ENCODE data around the gene CCDC134. TPM values are rescaled to one million over a fixed set of nuclear protein-coding genes. Genes with fewer than 3 reads are reported as not detected.

Gene CCDC134
- total RNA-seq, 4 donors from 2014 or later: 7.0 to 10.8 (median 8.7) TPM

DNA sequence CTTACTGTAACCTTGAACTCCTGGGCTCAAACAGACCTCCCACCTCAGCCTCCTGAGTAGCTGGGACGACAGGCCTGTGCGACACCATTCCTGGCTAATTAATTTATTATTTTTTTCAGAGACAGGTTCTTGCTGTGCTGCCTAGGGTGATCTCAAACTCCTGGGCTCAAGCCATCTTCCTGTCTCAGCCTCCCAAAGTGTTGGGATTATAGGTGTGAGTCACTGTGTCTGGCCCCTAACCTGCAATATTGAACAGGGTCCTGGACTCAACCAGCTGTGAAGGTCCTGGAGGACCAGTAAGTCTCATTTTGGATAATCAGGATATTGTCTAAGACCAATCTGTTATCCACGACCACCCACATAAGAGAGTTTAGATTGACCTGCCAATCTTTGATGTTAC, 15.2 kb downstream of the CCDC134 start:
- H3K4me1 ChIP-seq: no peaks in the 10 kb centered on the region
- DNase-seq (ENCODE audit: extremely low spot score): no peak
- intact Hi-C loops (cut with DNase I): no loop called here
- H3K27ac ChIP-seq (replicated peaks in 1 of 4): no peak overlapping the region
- no peak overlapping the region for H3K4me3 ChIP-seq
- WGBS: 92% methylated on average over 3 of the region's 3 CpGs
- TF ChIP-seq, protein P1, sequence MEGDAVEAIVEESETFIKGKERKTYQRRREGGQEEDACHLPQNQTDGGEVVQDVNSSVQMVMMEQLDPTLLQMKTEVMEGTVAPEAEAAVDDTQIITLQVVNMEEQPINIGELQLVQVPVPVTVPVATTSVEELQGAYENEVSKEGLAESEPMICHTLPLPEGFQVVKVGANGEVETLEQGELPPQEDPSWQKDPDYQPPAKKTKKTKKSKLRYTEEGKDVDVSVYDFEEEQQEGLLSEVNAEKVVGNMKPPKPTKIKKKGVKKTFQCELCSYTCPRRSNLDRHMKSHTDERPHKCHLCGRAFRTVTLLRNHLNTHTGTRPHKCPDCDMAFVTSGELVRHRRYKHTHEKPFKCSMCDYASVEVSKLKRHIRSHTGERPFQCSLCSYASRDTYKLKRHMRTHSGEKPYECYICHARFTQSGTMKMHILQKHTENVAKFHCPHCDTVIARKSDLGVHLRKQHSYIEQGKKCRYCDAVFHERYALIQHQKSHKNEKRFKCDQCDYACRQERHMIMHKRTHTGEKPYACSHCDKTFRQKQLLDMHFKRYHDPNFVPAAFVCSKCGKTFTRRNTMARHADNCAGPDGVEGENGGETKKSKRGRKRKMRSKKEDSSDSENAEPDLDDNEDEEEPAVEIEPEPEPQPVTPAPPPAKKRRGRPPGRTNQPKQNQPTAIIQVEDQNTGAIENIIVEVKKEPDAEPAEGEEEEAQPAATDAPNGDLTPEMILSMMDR (IDR thresholded peaks at IDR 0.05): no peak
- no peak for TF ChIP-seq EP300 (IDR thresholded peaks at IDR 0.05)
- no peak for TF ChIP-seq POLR2A (IDR thresholded peaks at IDR 0.05; ENCODE audit: low read depth)
- no peak for TF ChIP-seq POLR2AphosphoS5 (IDR thresholded peaks at IDR 0.05)
- no peaks in the 10 kb centered on the region for H3K27me3 ChIP-seq
- peaks cover 6 to 50% (median 27%) of the 10 kb centered on the region in 4 donors for H3K36me3 ChIP-seq
- no peaks in the 10 kb centered on the region for H3K9me3 ChIP-seq

DNA sequence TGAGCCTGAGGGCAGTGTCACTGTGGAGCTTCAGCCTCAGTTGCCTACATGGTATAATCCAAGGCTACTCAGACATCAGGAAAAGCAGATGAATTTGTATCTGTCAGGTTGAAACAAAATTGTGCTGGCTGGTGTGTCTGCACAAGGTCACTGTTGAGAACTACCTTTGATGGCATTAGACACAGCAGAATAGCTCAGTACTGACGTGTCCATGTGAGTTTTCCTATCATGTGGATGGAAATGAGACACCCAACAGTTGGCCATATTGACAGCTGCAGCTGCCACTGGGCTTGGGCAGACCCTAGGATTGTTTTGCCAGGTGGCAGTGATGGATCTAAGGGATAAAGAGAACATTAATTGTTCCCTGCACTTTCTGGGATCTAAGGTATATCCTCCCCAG, 15.8 kb downstream of the CCDC134 start:
- 100% methylated on average over 1 of the region's 1 CpG for WGBS
- DNase-seq (ENCODE audit: extremely low spot score): no peak
- no peaks in the 10 kb centered on the region for H3K9me3 ChIP-seq
- no peaks in the 10 kb centered on the region for H3K4me1 ChIP-seq
- peaks cover 6 to 47% (median 22%) of the 10 kb centered on the region in 4 donors for H3K36me3 ChIP-seq
- intact Hi-C loops (cut with DNase I): no loop called here
- H3K27ac ChIP-seq (replicated peaks in 1 of 4): no peak overlapping the region
- H3K27me3 ChIP-seq: no peaks in the 10 kb centered on the region
- TF ChIP-seq EP300 (IDR thresholded peaks at IDR 0.05): no peak
- no peak for TF ChIP-seq POLR2A (IDR thresholded peaks at IDR 0.05; ENCODE audit: low read depth)
- no peak for TF ChIP-seq POLR2AphosphoS5 (IDR thresholded peaks at IDR 0.05)
- TF ChIP-seq, protein P1 (IDR thresholded peaks at IDR 0.05): no peak
- no peak overlapping the region for H3K4me3 ChIP-seq

DNA sequence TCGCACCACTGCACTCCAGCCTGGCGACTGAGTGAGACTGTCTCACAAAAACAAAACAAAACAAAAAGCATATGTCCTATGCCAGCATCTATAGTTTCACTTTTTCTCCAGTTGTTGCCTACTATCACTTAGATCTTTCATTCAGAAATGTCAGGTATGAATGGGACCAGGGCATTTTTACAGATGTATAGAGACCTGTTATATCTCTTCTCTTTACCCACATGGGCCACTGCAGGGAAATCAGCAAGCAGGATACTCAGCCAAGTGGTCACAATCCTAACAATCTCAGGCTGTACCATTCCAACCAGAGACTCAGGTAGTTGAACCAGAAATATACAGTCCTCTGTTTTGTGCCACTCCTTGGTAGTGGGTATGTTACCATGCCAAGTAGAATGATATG, 16.4 kb downstream of the CCDC134 start:
- Histone ChIP-seq H3K4me3 (no peak overlapping the region), H3K27ac (replicated peaks in 1 of 4) (no peak overlapping the region), H3K9me3 (no peaks in the 10 kb centered on the region), H3K27me3 (no peaks in the 10 kb centered on the region), H3K36me3 (peaks cover 6 to 41% (median 18%) of the 10 kb centered on the region in 4 donors), H3K4me1 (no peaks in the 10 kb centered on the region)
- intact Hi-C loops (cut with DNase I): no loop called here
- no peak for DNase-seq (ENCODE audit: extremely low spot score)
- WGBS: 85% methylated on average over 2 of the region's 2 CpGs
- TF ChIP-seq EP300 (IDR thresholded peaks at IDR 0.05) (no peak), POLR2A (IDR thresholded peaks at IDR 0.05; ENCODE audit: low read depth) (no peak)
- TF ChIP-seq, protein P1 (IDR thresholded peaks at IDR 0.05): no peak

DNA sequence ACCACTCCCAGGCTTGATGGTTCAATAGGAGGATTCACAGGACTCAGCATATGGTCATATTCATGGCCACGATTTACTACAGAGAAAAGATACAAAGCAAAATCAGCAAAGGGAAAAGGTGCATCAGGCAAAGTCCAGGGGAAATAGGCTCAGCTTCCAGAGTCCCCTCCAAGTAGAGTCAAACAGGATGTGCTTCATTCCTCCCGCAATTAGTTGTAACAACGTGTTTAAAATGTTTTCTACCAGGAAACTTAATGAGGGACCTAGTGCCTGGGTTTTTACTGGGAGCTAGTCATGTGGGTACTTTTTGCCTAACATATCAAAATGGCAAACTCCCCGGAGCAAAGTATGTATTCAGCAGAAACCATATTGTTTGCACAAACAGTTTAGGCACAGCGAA, 17.5 kb downstream of the CCDC134 start:
- no peak overlapping the region for H3K27ac ChIP-seq (replicated peaks in 1 of 4)
- no peak for DNase-seq (ENCODE audit: extremely low spot score)
- H3K4me1 ChIP-seq: no peaks in the 10 kb centered on the region
- TF ChIP-seq POLR2AphosphoS5 (IDR thresholded peaks at IDR 0.05) (no peak), POLR2A (IDR thresholded peaks at IDR 0.05; ENCODE audit: low read depth) (no peak)
- TF ChIP-seq, protein P1 (IDR thresholded peaks at IDR 0.05): no peak
- intact Hi-C loops (cut with DNase I): no loop called here
- H3K27me3 ChIP-seq: no peaks in the 10 kb centered on the region
- 83% methylated on average over 4 of the region's 5 CpGs for WGBS
- no peak overlapping the region for H3K4me3 ChIP-seq
- no peaks in the 10 kb centered on the region for H3K9me3 ChIP-seq
- peaks cover 4 to 32% (median 15%) of the 10 kb centered on the region in 4 donors for H3K36me3 ChIP-seq

DNA sequence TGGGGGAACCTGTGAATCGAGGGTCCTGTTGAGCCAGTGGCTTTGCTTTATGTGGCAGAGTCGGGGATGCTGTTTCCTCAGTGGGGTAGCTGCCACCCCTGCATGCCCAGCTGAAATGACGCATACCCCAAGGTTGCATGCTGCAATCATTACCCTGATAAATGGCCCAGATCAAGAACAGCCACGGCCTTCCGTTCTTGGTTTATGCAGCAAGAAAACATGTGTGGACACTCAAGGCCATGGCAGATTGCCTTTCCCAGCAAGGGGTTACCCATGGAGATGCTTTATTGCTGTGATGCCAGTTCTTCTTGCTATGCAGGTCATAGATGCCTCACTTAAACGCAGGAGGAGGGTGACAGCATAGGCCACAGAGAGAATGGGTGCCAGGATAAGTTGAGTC, 18.1 kb downstream of the CCDC134 start:
- no peaks in the 10 kb centered on the region for H3K9me3 ChIP-seq
- peaks cover 4 to 26% (median 13%) of the 10 kb centered on the region in 4 donors for H3K36me3 ChIP-seq
- no peak overlapping the region for H3K27ac ChIP-seq (replicated peaks in 1 of 4)
- WGBS: 100% methylated on average over 5 of the region's 6 CpGs
- H3K27me3 ChIP-seq: no peaks in the 10 kb centered on the region
- DNase-seq (ENCODE audit: extremely low spot score): no peak
- intact Hi-C loops (cut with DNase I): no loop called here
- TF ChIP-seq POLR2AphosphoS5 (IDR thresholded peaks at IDR 0.05) (no peak), EP300 (IDR thresholded peaks at IDR 0.05) (no peak), POLR2A (IDR thresholded peaks at IDR 0.05; ENCODE audit: low read depth) (no peak)
- TF ChIP-seq, protein P1 (IDR thresholded peaks at IDR 0.05): no peak
- no peaks in the 10 kb centered on the region for H3K4me1 ChIP-seq
- no peak overlapping the region for H3K4me3 ChIP-seq

All from esophagus muscularis mucosa (tissue), 4 donors.